Suprapubic skin (tissue), 4 donors: ENCODE measurements around the gene RMDN3.

Source experiments
- CTCF ChIP-seq, 2 donors: fragments of 200-600 bp in 1 of 2; fragments of 450-650 bp in 1 of 2; sonication (generic) in 1 of 2; IDR thresholded peaks; one replicate each; pipeline ENCODE4 v1.5.1; 2016 to 2019; ENCODE audit warnings: antibody characterized with exemption in 2 of 2, mild to moderate bottlenecking in 1 of 2, moderate library complexity in 1 of 2
- EP300 ChIP-seq: sonication (generic); formaldehyde crosslinking; IDR thresholded peaks from one replicate; pipeline ENCODE4 v1.6.1; 2017; ENCODE audit warnings: antibody characterized with exemption
- POLR2A ChIP-seq, 2 donors: fragments of 450-650 bp; IDR thresholded peaks; one replicate each; pipeline ENCODE4 v1.6.1; 2017; ENCODE audit warnings: antibody characterized with exemption in 2 of 2, mild to moderate bottlenecking in 2 of 2, moderate library complexity in 2 of 2
- POLR2AphosphoS5 ChIP-seq, 3 donors: sonication (generic); formaldehyde crosslinking; IDR thresholded peaks; one replicate each; pipeline ENCODE4 v1.6.1; 2017; ENCODE audit warnings: antibody characterized with exemption in 3 of 3

GRCh38 chr15:40695469-40695890 lies 59.6 kb downstream of the RMDN3 start:
- TF ChIP-seq CTCF (IDR thresholded peaks at IDR 0.05) (no peak), POLR2AphosphoS5 (IDR thresholded peaks at IDR 0.05) (no peak), POLR2A (IDR thresholded peaks at IDR 0.05) (no peak), EP300 (no peak)
